Mesenchymal stem cell (in vitro differentiated cells and primary cell): ENCODE measurements around the gene CORO1C.

Source experiments
- DNase-seq: peaks from one replicate; pipeline ENCODE4 v3.0.0-alpha.2; 2013
- H2AFZ ChIP-seq: one replicate; pipeline ENCODE4 v1.6.1; 2013; ENCODE audit warnings: low read depth, mild to moderate bottlenecking, control low read depth, inconsistent platforms, low read length, moderate library complexity
- H2AK5ac ChIP-seq: 2 replicates; pipeline ENCODE4 v1.6.1; 2013; ENCODE audit warnings: low read length, moderate library complexity, mild to moderate bottlenecking, inconsistent platforms; ENCODE audit not compliant: severe bottlenecking
- H2BK120ac ChIP-seq: one replicate; pipeline ENCODE4 v1.6.1; 2013; ENCODE audit warnings: low read depth, mild to moderate bottlenecking, inconsistent platforms, low read length, moderate library complexity
- H2BK12ac ChIP-seq, 2 experiments: one replicate each; pipeline ENCODE4 v1.6.1; 2013; ENCODE audit warnings: inconsistent platforms in 2 of 2, low read length in 2 of 2, mild to moderate bottlenecking in 2 of 2, moderate library complexity in 2 of 2, control low read depth in 1 of 2
- H2BK15ac ChIP-seq: one replicate; pipeline ENCODE4 v1.6.1; 2013; ENCODE audit warnings: mild to moderate bottlenecking, low read depth, inconsistent platforms; ENCODE audit not compliant: poor library complexity, severe bottlenecking
- H2BK5ac ChIP-seq: 2 replicates; pipeline ENCODE4 v1.6.1; 2013; ENCODE audit warnings: low read depth, mild to moderate bottlenecking, low read length, control low read depth, inconsistent platforms; ENCODE audit not compliant: poor library complexity, severe bottlenecking
- H3K14ac ChIP-seq, 2 experiments: one replicate each; pipeline ENCODE4 v1.6.1; 2013; ENCODE audit warnings: inconsistent platforms in 2 of 2, low read length in 2 of 2, control low read depth in 1 of 2, mild to moderate bottlenecking in 1 of 2, moderate library complexity in 1 of 2
- H3K18ac ChIP-seq, 2 experiments: one replicate each; pipeline ENCODE4 v1.6.1; 2013; ENCODE audit warnings: inconsistent platforms in 2 of 2, low read length in 2 of 2, control low read depth in 1 of 2, low read depth in 1 of 2, mild to moderate bottlenecking in 1 of 2
- H3K23ac ChIP-seq, 2 experiments: one replicate each; pipeline ENCODE4 v1.6.1; 2013; ENCODE audit warnings: inconsistent platforms in 2 of 2, low read length in 2 of 2, mild to moderate bottlenecking in 2 of 2, moderate library complexity in 2 of 2, control low read depth in 1 of 2
- H3K27ac ChIP-seq: 2 replicates; pipeline ENCODE4 v1.5.1; 2013; ENCODE audit warnings: mild to moderate bottlenecking, moderate library complexity, low read length, control low read depth, inconsistent platforms; ENCODE audit not compliant: poor library complexity, severe bottlenecking
- H3K27me3 ChIP-seq, 2 experiments: 2 replicates each; pipeline versions ENCODE4 v1.6.1 to v1.7.0; 2013; ENCODE audit warnings: low read length in 2 of 2, mild to moderate bottlenecking in 2 of 2, moderate library complexity in 2 of 2, control low read depth in 1 of 2, inconsistent platforms in 1 of 2; ENCODE audit not compliant: control insufficient read depth in 1 of 2, insufficient read depth in 1 of 2
- H3K36me3 ChIP-seq, 2 experiments: 2 replicates each; pipeline versions ENCODE4 v1.6.1 to v1.7.0; 2013; ENCODE audit warnings: low read length in 2 of 2, control low read depth in 1 of 2, inconsistent platforms in 1 of 2, low read depth in 1 of 2, mild to moderate bottlenecking in 1 of 2; ENCODE audit not compliant: insufficient read depth in 2 of 2, control insufficient read depth in 1 of 2
- H3K4ac ChIP-seq, 2 experiments: one replicate each; pipeline ENCODE4 v1.6.1; 2013; ENCODE audit warnings: inconsistent platforms in 2 of 2, low read length in 2 of 2, mild to moderate bottlenecking in 2 of 2, moderate library complexity in 2 of 2, control low read depth in 1 of 2, low read depth in 1 of 2
- H3K4me1 ChIP-seq: 2 replicates; pipeline ENCODE4 v1.6.1; 2013; ENCODE audit warnings: low read depth, low read length, control low read depth; ENCODE audit not compliant: control insufficient read depth, insufficient read depth
- H3K4me2 ChIP-seq: 2 replicates; pipeline ENCODE4 v1.6.1; 2013; ENCODE audit warnings: low read length, mild to moderate bottlenecking, inconsistent platforms; ENCODE audit not compliant: poor library complexity, severe bottlenecking
- H3K4me3 ChIP-seq, 2 experiments: 2 replicates each; pipeline versions ENCODE4 v1.5.1 to v1.7.0; 2013; ENCODE audit warnings: low read length in 2 of 2, mild to moderate bottlenecking in 2 of 2, control low read depth in 1 of 2, low read depth in 1 of 2; ENCODE audit not compliant: insufficient read depth in 1 of 2
- H3K79me1 ChIP-seq: replicated peaks from 2 replicates; pipeline ENCODE4 v1.6.1; 2013; ENCODE audit warnings: mild to moderate bottlenecking, control low read depth, low read length, inconsistent platforms; ENCODE audit not compliant: poor library complexity, severe bottlenecking
- H3K9ac ChIP-seq: 2 replicates; pipeline ENCODE4 v1.7.0; 2013; ENCODE audit warnings: mild to moderate bottlenecking, low read length, moderate library complexity
- H3K9me3 ChIP-seq: 2 replicates; pipeline ENCODE4 v1.7.0; 2013; ENCODE audit warnings: mild to moderate bottlenecking, low read length; ENCODE audit not compliant: control insufficient read depth
- H4K8ac ChIP-seq: one replicate; pipeline ENCODE4 v1.6.1; 2013; ENCODE audit warnings: inconsistent platforms, mild to moderate bottlenecking, low read length, moderate library complexity
- H4K91ac ChIP-seq: one replicate; pipeline ENCODE4 v1.6.1; 2013; ENCODE audit warnings: mild to moderate bottlenecking, low read length, inconsistent platforms
- WGBS: methylation state at CpG from one replicate; pipeline ENCODE4 v1.1.7; 2013; ENCODE audit warnings: mixed read lengths; 5-methylcytosine and 5-hydroxymethylcytosine counted together

CORO1C gene

DNA sequence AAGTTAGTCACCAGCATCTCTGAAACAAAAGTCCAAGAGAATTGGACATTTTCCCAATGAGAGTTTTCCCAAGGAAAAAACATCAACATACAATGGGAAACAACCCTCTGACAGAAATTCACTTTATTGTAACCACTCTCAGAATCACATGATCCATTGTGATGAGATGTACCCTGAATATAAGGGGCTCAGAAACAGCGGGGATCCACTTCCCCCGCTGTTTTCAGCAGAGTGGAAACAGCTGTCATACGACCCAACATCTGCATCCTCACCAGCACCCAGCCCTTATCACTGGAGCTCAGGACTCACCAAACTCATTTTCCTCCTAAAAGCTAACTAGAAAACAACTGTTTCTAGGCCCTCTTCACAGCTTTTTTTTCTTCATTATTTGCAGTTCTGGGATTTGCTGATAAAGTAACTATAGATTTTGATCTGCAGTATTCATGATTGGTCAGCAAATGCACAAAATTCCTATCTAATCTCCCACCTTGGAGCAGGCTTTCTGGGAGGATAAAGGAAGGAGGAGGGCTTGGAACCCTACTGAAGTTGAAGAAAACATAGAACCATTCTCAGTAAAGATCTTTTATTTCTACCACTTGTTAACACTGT lies 31.3 kb downstream of the CORO1C start:
- 90% methylated on average over 3 of the region's 3 CpGs for WGBS
- no peak overlapping the region for H3K4me3 ChIP-seq

DNA sequence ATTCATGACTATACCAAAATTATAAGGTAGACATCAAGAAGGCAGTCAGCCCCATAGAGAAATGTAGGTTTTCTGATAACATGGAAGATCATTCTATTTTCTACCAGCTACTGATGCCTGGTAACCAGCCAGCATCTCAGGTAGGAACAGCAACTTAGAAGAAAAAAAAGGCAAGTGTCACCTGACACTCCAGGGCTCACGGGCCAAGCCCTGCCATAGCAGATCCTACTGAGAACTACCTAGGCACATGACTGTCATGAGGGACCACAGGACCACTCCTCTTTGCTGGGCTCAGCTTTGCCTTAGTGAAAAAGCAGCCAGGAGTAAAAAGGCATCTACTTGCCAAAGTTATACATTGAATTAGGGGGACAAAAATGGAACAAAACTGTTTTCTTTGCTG lies 33.4 kb downstream of the CORO1C start:
- H3K23ac ChIP-seq: no peak overlapping the region

More for the DNA sequence above, 31.3 kb downstream of the CORO1C start:
- no peak overlapping the region for H3K4ac ChIP-seq
- no peak for DNase-seq
- no peaks in the 10 kb centered on the region for H3K27me3 ChIP-seq
- no peaks in the 10 kb centered on the region for H3K79me1 ChIP-seq
- H2BK12ac ChIP-seq: no peak overlapping the region
- H3K18ac ChIP-seq: no peak overlapping the region
- peaks cover 19 to 61% of the 10 kb centered on the region in 2 experiments for H3K36me3 ChIP-seq
- H3K9me3 ChIP-seq: no peaks in the 10 kb centered on the region
- no peak overlapping the region for H4K8ac ChIP-seq
- peak overlapping the region; percentile 77 for H3K9ac ChIP-seq
- H3K27ac ChIP-seq: no peak overlapping the region
- no peak overlapping the region for H3K14ac ChIP-seq
- no peak overlapping the region for H2BK5ac ChIP-seq
- no peak overlapping the region for H4K91ac ChIP-seq
- no peak overlapping the region for H2AFZ ChIP-seq
- no peak overlapping the region for H2BK15ac ChIP-seq
- no peak overlapping the region for H3K4me2 ChIP-seq
- no peak overlapping the region for H2AK5ac ChIP-seq
- no peak overlapping the region for H2BK120ac ChIP-seq
- H3K4me1 ChIP-seq: peaks cover 10% of the 10 kb centered on the region
- no peak overlapping the region for H3K23ac ChIP-seq

DNA sequence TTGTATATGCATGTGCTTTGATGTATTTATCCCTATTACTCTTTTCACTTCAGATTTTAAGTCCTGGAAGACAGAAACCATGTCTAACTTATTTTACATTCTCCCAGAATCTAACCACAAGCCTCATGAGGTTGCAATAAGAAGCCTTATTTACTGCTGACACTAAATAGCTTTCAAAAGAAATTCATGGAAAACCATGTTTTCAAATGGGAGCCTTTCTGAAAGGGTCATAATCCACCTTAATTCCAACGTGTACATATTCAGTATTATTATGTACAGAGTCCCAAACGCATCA lies 34.4 kb downstream of the CORO1C start:
- peaks cover 11 to 61% of the 10 kb centered on the region in 2 experiments for H3K36me3 ChIP-seq
- no peak overlapping the region for H2BK15ac ChIP-seq
- no peak overlapping the region for H2BK120ac ChIP-seq
- H3K9me3 ChIP-seq: no peaks in the 10 kb centered on the region
- H4K91ac ChIP-seq: no peak overlapping the region
- H3K9ac ChIP-seq: peak overlapping the region; percentile 89
- H3K4ac ChIP-seq: no peak overlapping the region
- no peak overlapping the region for H3K14ac ChIP-seq
- H3K27ac ChIP-seq: peak overlapping the region; percentile 82
- no peak overlapping the region for H3K18ac ChIP-seq
- no peaks in the 10 kb centered on the region for H3K79me1 ChIP-seq
- no peak for DNase-seq
- H3K4me1 ChIP-seq: peaks cover 17% of the 10 kb centered on the region
- H2AK5ac ChIP-seq: no peak overlapping the region
- H3K27me3 ChIP-seq: no peaks in the 10 kb centered on the region
- 75% methylated on average over 2 of the region's 2 CpGs for WGBS
- no peak overlapping the region for H2BK5ac ChIP-seq
- H2BK12ac ChIP-seq: no peak overlapping the region
- H2AFZ ChIP-seq: no peak overlapping the region
- no peak overlapping the region for H4K8ac ChIP-seq
- no peak overlapping the region for H3K4me2 ChIP-seq
- peak overlapping the region in 1 of 2 experiments; percentile 18 for H3K4me3 ChIP-seq
- H3K23ac ChIP-seq: no peak overlapping the region

More for the DNA sequence above, 33.4 kb downstream of the CORO1C start:
- H2BK120ac ChIP-seq: no peak overlapping the region
- H2BK15ac ChIP-seq: no peak overlapping the region
- peak overlapping the region; percentile 89 for H3K9ac ChIP-seq
- H2BK12ac ChIP-seq: no peak overlapping the region
- H3K27me3 ChIP-seq: no peaks in the 10 kb centered on the region
- H3K36me3 ChIP-seq: peaks cover 14 to 65% of the 10 kb centered on the region in 2 experiments
- H4K8ac ChIP-seq: peak overlapping the region; percentile 2
- no peaks in the 10 kb centered on the region for H3K79me1 ChIP-seq
- peak overlapping the region; percentile 26 for H2AK5ac ChIP-seq
- H4K91ac ChIP-seq: no peak overlapping the region
- H2BK5ac ChIP-seq: no peak overlapping the region
- no peak for DNase-seq
- H2AFZ ChIP-seq: no peak overlapping the region
- H3K18ac ChIP-seq: no peak overlapping the region
- no peak overlapping the region for H3K14ac ChIP-seq
- H3K9me3 ChIP-seq: no peaks in the 10 kb centered on the region
- no peak overlapping the region for H3K4me3 ChIP-seq
- peaks cover 13% of the 10 kb centered on the region for H3K4me1 ChIP-seq
- WGBS: 100% methylated on average over 1 of the region's 1 CpG
- H3K4ac ChIP-seq: no peak overlapping the region
- H3K4me2 ChIP-seq: no peak overlapping the region
- no peak overlapping the region for H3K27ac ChIP-seq

DNA sequence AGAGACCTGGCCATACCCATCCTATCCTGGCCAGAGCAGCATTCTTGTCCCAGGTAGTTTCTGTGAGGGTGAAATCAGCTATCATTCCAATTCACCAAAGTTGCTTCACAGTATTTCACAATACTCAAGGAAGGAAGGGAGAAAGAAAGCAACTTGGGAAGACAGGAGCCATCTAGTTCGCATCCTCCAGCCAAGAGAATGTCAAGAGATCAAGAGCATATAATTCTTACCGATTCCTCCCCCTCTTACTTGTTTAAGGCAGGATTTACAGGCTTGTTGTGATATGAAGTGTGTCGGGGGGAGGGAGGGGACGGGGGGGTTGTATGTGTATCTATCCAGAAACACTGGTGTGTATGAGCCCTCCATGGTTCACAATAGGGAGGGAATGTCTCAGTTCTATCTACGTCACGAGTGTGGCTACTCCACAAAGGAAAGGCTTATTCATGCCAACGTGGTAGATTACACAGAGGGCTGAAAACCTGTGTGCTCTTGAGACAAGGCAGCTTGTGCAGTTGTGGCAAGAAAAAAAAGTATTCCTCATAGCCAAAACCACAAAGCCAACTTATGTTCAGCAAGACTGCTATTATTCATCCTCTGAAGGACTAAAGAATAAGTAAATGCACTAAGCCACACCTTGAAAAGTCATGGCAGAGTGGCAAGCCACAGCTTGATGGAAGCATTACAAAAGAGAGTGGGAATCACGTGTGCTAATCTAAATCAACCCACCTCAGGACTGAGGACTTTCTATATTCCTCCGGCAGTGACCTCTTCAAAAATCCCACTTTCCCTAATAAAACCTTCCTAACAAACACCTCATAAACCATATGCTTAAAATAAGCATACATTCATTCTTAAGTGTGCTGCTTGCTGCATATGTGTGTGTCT lies 35.0 kb downstream of the CORO1C start:
- no peak overlapping the region for H3K14ac ChIP-seq
- H3K9me3 ChIP-seq: no peaks in the 10 kb centered on the region
- peak overlapping the region in 1 of 2 experiments; percentile 38 for H3K18ac ChIP-seq
- peaks cover 19% of the 10 kb centered on the region for H3K4me1 ChIP-seq
- H2AK5ac ChIP-seq: peak overlapping the region; percentile 86
- H3K79me1 ChIP-seq: no peaks in the 10 kb centered on the region
- no peak overlapping the region for H4K91ac ChIP-seq
- peak overlapping the region in 1 of 2 experiments; percentile 46 for H3K4me3 ChIP-seq
- peak overlapping the region; percentile 15 for H2BK120ac ChIP-seq
- no peak overlapping the region for H2AFZ ChIP-seq
- H3K4ac ChIP-seq: no peak overlapping the region
- peak overlapping the region; percentile 82 for H3K27ac ChIP-seq
- H3K9ac ChIP-seq: peak overlapping the region; percentile 89
- H3K4me2 ChIP-seq: no peak overlapping the region
- peak; percentile 97 for DNase-seq
- H2BK12ac ChIP-seq: peak overlapping the region in 1 of 2 experiments; percentile 27
- no peak overlapping the region for H2BK15ac ChIP-seq
- H2BK5ac ChIP-seq: peak overlapping the region; percentile 50
- H3K23ac ChIP-seq: no peak overlapping the region
- H3K36me3 ChIP-seq: peaks cover 11 to 61% of the 10 kb centered on the region in 2 experiments
- no peak overlapping the region for H4K8ac ChIP-seq
- H3K27me3 ChIP-seq: no peaks in the 10 kb centered on the region
- 30% methylated on average over 7 of the region's 9 CpGs for WGBS
